IMR-90 (cell line): ENCODE data around the gene ENPP6.

Source experiments
- CEBPB ChIP-seq: IDR thresholded peaks from 2 replicates; pipeline ENCODE4 v1.6.1; 2012; ENCODE audit warnings: low read depth, low read length, improper control_type of control experiment
- CHD1 ChIP-seq: IDR thresholded peaks from 2 replicates; pipeline ENCODE4 v1.6.1; 2012; ENCODE audit warnings: low read depth, low read length, improper control_type of control experiment
- CTCF ChIP-seq: conservative IDR thresholded peaks from 2 replicates; pipeline ENCODE4 v1.5.1; 2012; ENCODE audit warnings: mild to moderate bottlenecking, low read depth, low read length, improper control_type of control experiment
- ELK1 ChIP-seq: fragments of 150-350 bp; IDR thresholded peaks from 2 replicates; pipeline ENCODE4 v1.6.1; 2016; ENCODE audit warnings: low read depth, mild to moderate bottlenecking, low read length, moderate library complexity, borderline replicate concordance
- MAFK ChIP-seq: IDR thresholded peaks from 2 replicates; pipeline ENCODE4 v1.6.1; 2012; ENCODE audit warnings: low read depth, low read length, improper control_type of control experiment
- MXI1 ChIP-seq: IDR thresholded peaks from 2 replicates; pipeline ENCODE4 v1.6.1; 2012; ENCODE audit warnings: low read depth, mild to moderate bottlenecking, low read length, moderate library complexity, borderline replicate concordance
- POLR2A ChIP-seq: IDR thresholded peaks from 2 replicates; pipeline ENCODE4 v1.6.1; 2012; ENCODE audit warnings: mild to moderate bottlenecking, low read depth, low read length
- RAD21 ChIP-seq: IDR thresholded peaks from 2 replicates; pipeline ENCODE4 v1.6.1; 2012; ENCODE audit warnings: low read length, improper control_type of control experiment
- RCOR1 ChIP-seq: IDR thresholded peaks from 2 replicates; pipeline ENCODE4 v1.6.1; 2012; ENCODE audit warnings: mild to moderate bottlenecking, low read length, improper control_type of control experiment; ENCODE audit not compliant: insufficient replicate concordance
- SMC3 ChIP-seq: fragments of 150-350 bp; IDR thresholded peaks from 2 replicates; pipeline ENCODE4 v1.6.1; 2016; ENCODE audit warnings: low read depth, mild to moderate bottlenecking, antibody characterized with exemption, low read length, moderate library complexity
- TF ChIP-seq, protein P1 (sequence below): fragments of 150-350 bp; IDR thresholded peaks from 2 replicates; pipeline ENCODE4 v1.6.1; 2017; ENCODE audit warnings: mild to moderate bottlenecking, antibody characterized with exemption, low read length, low read depth

GRCh38 chr4:184102927-184103326, 114.7 kb downstream of the ENPP6 start:
- TF ChIP-seq CTCF (no peak), POLR2A (no peak), RCOR1 (no peak), SMC3 (no peak), CEBPB (no peak), MAFK (no peak), RAD21 (no peak), ELK1 (no peak), MXI1 (no peak), CHD1 (no peak)
- TF ChIP-seq, protein P1, sequence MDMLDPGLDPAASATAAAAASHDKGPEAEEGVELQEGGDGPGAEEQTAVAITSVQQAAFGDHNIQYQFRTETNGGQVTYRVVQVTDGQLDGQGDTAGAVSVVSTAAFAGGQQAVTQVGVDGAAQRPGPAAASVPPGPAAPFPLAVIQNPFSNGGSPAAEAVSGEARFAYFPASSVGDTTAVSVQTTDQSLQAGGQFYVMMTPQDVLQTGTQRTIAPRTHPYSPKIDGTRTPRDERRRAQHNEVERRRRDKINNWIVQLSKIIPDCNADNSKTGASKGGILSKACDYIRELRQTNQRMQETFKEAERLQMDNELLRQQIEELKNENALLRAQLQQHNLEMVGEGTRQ = no peak
